ENCODE data around the gene NFIA. TPM values are rescaled to one million over a fixed set of nuclear protein-coding genes. Genes with fewer than 3 reads are reported as not detected.

The NFIA gene
- total RNA-seq, 3 donors from 2014 or later, result 54.9 to 87.5 (median 79.6) TPM

- DNase-seq (ENCODE audit: low spot score in 2 of 2), result no peak
- Histone ChIP-seq H3K9me3 (no peaks in the 10 kb centered on the region), H3K27ac (no peak overlapping the region), H3K36me3 (no peaks in the 10 kb centered on the region), H3K4me1 (no peaks in the 10 kb centered on the region), H3K4me3 (no peak overlapping the region), H3K27me3 (no peaks in the 10 kb centered on the region)
- TF ChIP-seq POLR2AphosphoS5 (IDR thresholded peaks at IDR 0.05) (no peak), CTCF (IDR thresholded peaks at IDR 0.05) (no peak), POLR2A (IDR thresholded peaks at IDR 0.05) (no peak)
- intact Hi-C loops (cut with DNase I; ENCODE audit: low total_unique reads), result no loop called here
Observed at GRCh38 chr1:61091455-61091854, 9.1 kb downstream of the NFIA start.

GRCh38 chr1:61092642-61093041 is 10.3 kb downstream of the NFIA start:
- no peaks in the 10 kb centered on the region for H3K4me1 ChIP-seq
- no peaks in the 10 kb centered on the region for H3K9me3 ChIP-seq
- DNase-seq (ENCODE audit: low spot score in 2 of 2), result no peak
- no peak overlapping the region for H3K27ac ChIP-seq
- no peak overlapping the region for H3K4me3 ChIP-seq
- H3K27me3 ChIP-seq, result no peaks in the 10 kb centered on the region
- TF ChIP-seq CTCF (IDR thresholded peaks at IDR 0.05) (no peak), POLR2A (IDR thresholded peaks at IDR 0.05) (no peak), POLR2AphosphoS5 (IDR thresholded peaks at IDR 0.05) (no peak)
- H3K36me3 ChIP-seq, result no peaks in the 10 kb centered on the region
- intact Hi-C loops (cut with DNase I; ENCODE audit: low total_unique reads), result no loop called here

- TF ChIP-seq POLR2A (IDR thresholded peaks at IDR 0.05) (no peak), CTCF (IDR thresholded peaks at IDR 0.05) (no peak), POLR2AphosphoS5 (IDR thresholded peaks at IDR 0.05) (no peak)
- H3K4me3 ChIP-seq, result no peak overlapping the region
- intact Hi-C loops (cut with DNase I; ENCODE audit: low total_unique reads), result no loop called here
- H3K27ac ChIP-seq, result no peak overlapping the region
- H3K27me3 ChIP-seq, result no peaks in the 10 kb centered on the region
- H3K36me3 ChIP-seq, result no peaks in the 10 kb centered on the region
- no peaks in the 10 kb centered on the region for H3K4me1 ChIP-seq
- no peak for DNase-seq (ENCODE audit: low spot score in 2 of 2)
- H3K9me3 ChIP-seq, result no peaks in the 10 kb centered on the region
Observed at GRCh38 chr1:61093525-61094137, 11.3 kb downstream of the NFIA start.

- no peaks in the 10 kb centered on the region for H3K27me3 ChIP-seq
- H3K9me3 ChIP-seq, result no peaks in the 10 kb centered on the region
- TF ChIP-seq POLR2A (IDR thresholded peaks at IDR 0.05), result no peak
- no peak for TF ChIP-seq POLR2AphosphoS5 (IDR thresholded peaks at IDR 0.05)
- TF ChIP-seq CTCF (IDR thresholded peaks at IDR 0.05), result no peak
- no peak overlapping the region for H3K27ac ChIP-seq
- no peaks in the 10 kb centered on the region for H3K36me3 ChIP-seq
- DNase-seq (ENCODE audit: low spot score in 2 of 2), result no peak
- intact Hi-C loops (cut with DNase I; ENCODE audit: low total_unique reads), result no loop called here
- no peak overlapping the region for H3K4me3 ChIP-seq
- no peaks in the 10 kb centered on the region for H3K4me1 ChIP-seq
Observed at GRCh38 chr1:61094677-61095469, 12.5 kb downstream of the NFIA start.

GRCh38 chr1:61095470-61095812 is 13.1 kb downstream of the NFIA start:
- Histone ChIP-seq H3K36me3 (no peaks in the 10 kb centered on the region), H3K4me1 (no peaks in the 10 kb centered on the region), H3K27ac (no peak overlapping the region), H3K27me3 (no peaks in the 10 kb centered on the region), H3K9me3 (no peaks in the 10 kb centered on the region), H3K4me3 (no peak overlapping the region)
- intact Hi-C loops (cut with DNase I; ENCODE audit: low total_unique reads), result no loop called here
- DNase-seq (ENCODE audit: low spot score in 2 of 2), result no peak
- TF ChIP-seq POLR2A (IDR thresholded peaks at IDR 0.05), result no peak
- TF ChIP-seq POLR2AphosphoS5 (IDR thresholded peaks at IDR 0.05), result no peak
- TF ChIP-seq CTCF (IDR thresholded peaks at IDR 0.05), result no peak
